Measurements from ENCODE around the gene CNTNAP2.

GRCh38 chr7:146146831-146147486 is 30.4 kb downstream of the CNTNAP2 start:
- TF ChIP-seq EZH2phosphoT487 (IDR thresholded peaks at IDR 0.05; ENCODE audit: insufficient read depth, low read depth) = no peak
- no peak for TF ChIP-seq EZH2 (IDR thresholded peaks at IDR 0.05; ENCODE audit: insufficient read depth, poor library complexity, severe bottlenecking)

Data from GM23248 (cell line).